Mucosa of rectum (tissue), 2 donors: ENCODE measurements around the gene ITGB2.
A peak's percentile ranks its signal among the peaks of the same experiment; 100 is the strongest.
"Not testable (repeated sequence)": the region's sequence is repeated elsewhere in the genome, so short reads cannot be mapped to it uniquely, and the experiment has no call there.

Experiments
- H3K27ac ChIP-seq, 2 donors: one replicate each; pipeline ENCODE4 v1.7.0; 2013; ENCODE audit warnings: inconsistent platforms in 2 of 2, low read depth in 2 of 2, low read length in 2 of 2
- H3K27me3 ChIP-seq, 2 donors: one replicate each; pipeline ENCODE4 v1.7.0; 2013; ENCODE audit warnings: low read length in 2 of 2; ENCODE audit not compliant: control insufficient read depth in 2 of 2, insufficient read depth in 2 of 2
- H3K36me3 ChIP-seq, 2 donors: one replicate each; pipeline ENCODE4 v1.7.0; 2013; ENCODE audit warnings: low read length in 2 of 2; ENCODE audit not compliant: control insufficient read depth in 2 of 2, insufficient read depth in 2 of 2
- H3K4me1 ChIP-seq, 2 donors: one replicate each; pipeline ENCODE4 v1.7.0; 2013; ENCODE audit warnings: low read length in 2 of 2, mild to moderate bottlenecking in 1 of 2; ENCODE audit not compliant: control insufficient read depth in 2 of 2, insufficient read depth in 2 of 2
- H3K4me3 ChIP-seq, 2 donors: one replicate each; pipeline ENCODE4 v1.7.0; 2013; ENCODE audit warnings: low read length in 2 of 2
- H3K9ac ChIP-seq, 2 donors: one replicate each; pipeline ENCODE4 v1.7.0; 2013; ENCODE audit warnings: low read length in 2 of 2, low read depth in 1 of 2, mild to moderate bottlenecking in 1 of 2
- H3K9me3 ChIP-seq, 2 donors: one replicate each; pipeline ENCODE4 v1.7.0; 2013; ENCODE audit warnings: low read length in 2 of 2; ENCODE audit not compliant: control insufficient read depth in 2 of 2
- donor health status: healthy.
- donor health status: Normal muscosa, but diverticular disease.

Gene ITGB2

GRCh38 chr21:44917446-44918106 is 3.1 kb downstream of the ITGB2 start:
- no peaks in the 10 kb centered on the region for H3K9me3 ChIP-seq
- no peak overlapping the region for H3K27ac ChIP-seq
- H3K36me3 ChIP-seq = no peaks in the 10 kb centered on the region
- no peak overlapping the region for H3K4me3 ChIP-seq
- peaks cover 0 to 4% of the 10 kb centered on the region in 2 donors for H3K27me3 ChIP-seq
- no peak overlapping the region for H3K9ac ChIP-seq
- H3K4me1 ChIP-seq = peaks cover 3 to 8% of the 10 kb centered on the region in 2 donors

DNA sequence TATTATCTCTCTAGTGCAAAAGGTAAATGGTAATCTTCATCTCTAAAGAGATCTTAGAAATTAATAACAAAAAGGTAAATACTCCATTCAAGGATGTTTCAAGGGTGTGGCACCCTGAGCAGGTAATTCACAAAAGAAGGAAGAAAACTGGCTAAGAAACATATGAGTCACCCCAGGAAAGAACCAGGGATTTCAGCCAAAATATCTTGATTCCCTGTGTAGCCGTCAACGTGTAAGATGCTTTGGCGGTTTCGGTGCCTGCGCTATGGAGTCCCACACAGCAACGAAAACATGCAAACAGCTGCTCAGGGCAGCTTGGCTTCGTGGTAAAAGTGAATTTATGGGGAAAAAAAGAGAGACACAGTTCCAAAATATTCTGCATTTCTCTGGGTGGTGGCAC is 3.7 kb downstream of the ITGB2 start:
- Histone ChIP-seq H3K9me3 (no peaks in the 10 kb centered on the region), H3K27me3 (peaks cover 0 to 4% of the 10 kb centered on the region in 2 donors), H3K4me1 (peaks cover 6 to 14% of the 10 kb centered on the region in 2 donors), H3K9ac (no peak overlapping the region), H3K36me3 (no peaks in the 10 kb centered on the region), H3K27ac (no peak overlapping the region), H3K4me3 (no peak overlapping the region)

GRCh38 chr21:44914176-44914874 is 6.4 kb downstream of the ITGB2 start:
- H3K27me3 ChIP-seq = no peaks in the 10 kb centered on the region
- peak overlapping the region in 1 of 2 donors; percentile 28 for H3K4me3 ChIP-seq
- H3K9ac ChIP-seq = no peak overlapping the region
- peak overlapping the region in 1 of 2 donors; percentile 56 for H3K27ac ChIP-seq
- H3K4me1 ChIP-seq = peaks cover 20 to 28% of the 10 kb centered on the region in 2 donors
- H3K36me3 ChIP-seq = no peaks in the 10 kb centered on the region
- H3K9me3 ChIP-seq = no peaks in the 10 kb centered on the region

DNA sequence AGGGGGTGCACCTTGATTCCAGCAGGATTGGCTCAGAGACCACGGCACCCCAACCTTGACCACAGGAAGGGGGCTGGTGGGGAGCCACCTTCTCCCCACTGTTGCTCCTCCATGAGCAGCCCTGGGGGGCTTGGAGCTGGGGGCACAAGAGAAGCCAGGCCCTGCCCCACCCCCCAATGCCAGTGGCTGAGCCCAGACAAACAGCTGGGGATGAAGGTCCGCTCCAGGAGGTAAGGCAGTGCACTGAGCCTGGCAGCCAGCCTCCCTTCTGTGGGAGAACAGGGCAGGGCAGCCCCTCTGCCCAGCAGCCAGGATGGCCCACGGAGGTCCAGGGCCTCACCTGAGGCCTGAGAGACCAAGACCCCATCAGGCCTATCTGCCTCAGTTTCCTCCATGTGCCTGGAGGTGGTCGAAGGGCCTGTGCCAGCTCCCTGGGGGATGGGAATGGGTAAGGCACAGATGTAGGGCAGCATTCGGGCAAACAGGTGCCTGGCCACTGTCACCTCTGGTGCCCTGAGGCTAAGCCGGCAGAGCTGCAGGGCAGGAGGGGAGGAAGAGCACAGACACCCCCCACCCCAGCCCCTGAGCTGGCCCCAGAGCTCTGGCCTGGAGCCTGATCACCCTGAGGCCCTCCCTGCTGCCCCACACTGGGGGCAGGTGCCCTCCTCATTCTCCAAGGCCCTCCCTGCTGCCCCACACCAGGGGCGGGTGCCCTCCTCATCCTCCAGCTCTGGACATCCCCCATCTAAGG is 7.1 kb downstream of the ITGB2 start:
- no peak overlapping the region for H3K9ac ChIP-seq
- peak overlapping the region in 1 of 2 donors; percentile 56 for H3K27ac ChIP-seq
- no peak overlapping the region for H3K4me3 ChIP-seq
- no peaks in the 10 kb centered on the region for H3K36me3 ChIP-seq
- H3K4me1 ChIP-seq = peaks cover 20 to 31% of the 10 kb centered on the region in 2 donors
- peaks cover 0 to 2% of the 10 kb centered on the region in 2 donors for H3K27me3 ChIP-seq
- no peaks in the 10 kb centered on the region for H3K9me3 ChIP-seq

- H3K4me3 ChIP-seq, H3K36me3 ChIP-seq, H3K9me3 ChIP-seq, H3K27me3 ChIP-seq: not testable (repeated sequence)
- H3K9ac ChIP-seq = peak overlapping the region in 1 of 2 donors; percentile 14
- H3K27ac ChIP-seq = peak overlapping the region; percentile 50 to 56
- peaks cover 20 to 33% of the 10 kb centered on the region in 2 donors for H3K4me1 ChIP-seq
Observed at GRCh38 chr21:44912506-44913412, 7.9 kb downstream of the ITGB2 start.

DNA sequence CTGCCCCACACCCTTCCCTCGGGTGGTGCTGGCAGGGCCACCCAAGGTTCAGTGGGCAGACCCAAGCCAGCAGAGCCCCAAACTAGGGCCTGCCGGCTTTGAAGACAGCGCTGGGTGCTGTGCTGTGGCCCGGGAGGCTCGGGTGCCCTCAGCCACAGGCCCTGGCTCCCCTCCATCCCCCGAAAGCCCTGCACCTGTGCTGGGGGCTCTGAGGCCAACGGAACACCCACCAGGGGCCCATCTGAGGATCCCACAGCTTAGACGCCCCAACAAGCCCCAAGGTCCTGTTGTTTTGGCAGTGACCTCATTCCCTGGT is 8.6 kb downstream of the ITGB2 start:
- no peaks in the 10 kb centered on the region for H3K36me3 ChIP-seq
- H3K27me3 ChIP-seq = peaks cover 0 to 2% of the 10 kb centered on the region in 2 donors
- peak overlapping the region in 1 of 2 donors; percentile 34 for H3K4me3 ChIP-seq
- no peaks in the 10 kb centered on the region for H3K9me3 ChIP-seq
- H3K27ac ChIP-seq = peak overlapping the region; percentile 50 to 69
- H3K4me1 ChIP-seq = peaks cover 20 to 32% of the 10 kb centered on the region in 2 donors
- H3K9ac ChIP-seq = peak overlapping the region; percentile 14 to 33

DNA sequence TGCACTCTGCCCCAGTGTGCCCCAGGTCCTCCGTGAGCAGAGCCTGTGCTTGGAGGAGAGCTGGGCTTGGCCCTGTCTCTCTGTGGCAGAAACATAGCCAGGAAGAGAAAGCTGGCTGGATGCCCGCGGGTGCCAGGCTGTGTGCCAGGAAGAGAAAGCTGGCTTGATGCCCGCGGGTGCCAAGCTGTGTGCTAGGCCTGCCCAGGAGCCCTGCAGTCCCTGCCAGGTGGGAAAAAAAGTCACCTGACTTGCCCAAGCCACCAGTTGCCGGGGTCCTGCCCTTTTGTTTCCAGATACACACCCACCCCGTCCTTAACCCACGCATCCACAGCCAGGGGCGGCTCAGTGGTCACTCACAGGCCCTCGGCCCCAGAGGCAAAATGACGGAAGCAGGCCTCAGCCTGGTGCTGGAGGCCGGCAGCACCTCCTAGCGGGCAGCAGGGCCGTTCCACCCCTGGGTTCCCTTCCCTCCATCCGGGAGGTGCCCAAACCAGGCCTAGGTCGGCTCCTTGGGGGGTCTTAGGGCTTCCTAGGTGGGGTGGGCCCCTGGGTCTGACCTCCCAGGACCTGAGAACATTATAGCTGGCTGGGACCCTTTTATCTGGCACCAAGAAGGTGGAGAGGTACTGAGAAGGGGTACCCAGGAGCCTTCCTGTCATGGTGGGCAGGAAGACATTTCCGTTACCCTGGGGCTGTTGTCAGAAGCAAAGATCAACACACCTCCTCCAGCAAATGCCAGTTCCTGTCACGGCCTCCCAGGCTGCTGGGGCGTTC is 9.1 kb downstream of the ITGB2 start:
- no peaks in the 10 kb centered on the region for H3K9me3 ChIP-seq
- H3K4me3 ChIP-seq = peak overlapping the region; percentile 19 to 38
- H3K4me1 ChIP-seq = peaks cover 20 to 30% of the 10 kb centered on the region in 2 donors
- H3K27me3 ChIP-seq = peaks cover 0 to 2% of the 10 kb centered on the region in 2 donors
- peak overlapping the region; percentile 14 to 33 for H3K9ac ChIP-seq
- H3K36me3 ChIP-seq = peaks cover 0 to 2% of the 10 kb centered on the region in 2 donors
- H3K27ac ChIP-seq = peak overlapping the region; percentile 50 to 69

DNA sequence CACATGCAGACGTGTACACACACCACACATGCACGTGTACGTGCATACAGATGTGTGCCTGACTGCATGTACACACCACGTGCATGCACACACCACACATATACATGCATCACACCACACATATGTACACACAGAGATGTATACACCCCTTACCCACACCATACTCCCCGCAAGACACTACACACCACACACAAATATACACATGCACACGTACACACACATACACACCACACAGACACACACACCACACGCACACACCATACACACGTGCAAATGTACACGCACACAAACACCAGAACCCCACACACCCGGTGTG is 9.7 kb downstream of the ITGB2 start:
- Histone ChIP-seq H3K4me3 (peak overlapping the region in 1 of 2 donors; percentile 19), H3K4me1 (peaks cover 20 to 30% of the 10 kb centered on the region in 2 donors), H3K9me3 (no peaks in the 10 kb centered on the region), H3K27ac (peak overlapping the region; percentile 14 to 69), H3K36me3 (peaks cover 0 to 3% of the 10 kb centered on the region in 2 donors), H3K27me3 (peaks cover 0 to 2% of the 10 kb centered on the region in 2 donors), H3K9ac (no peak overlapping the region)
